ENCODE results near the gene TIAM1.

Gene TIAM1

GRCh38 chr21:31305888-31306287 lies 38.2 kb downstream of the TIAM1 start:
- Histone ChIP-seq H3F3A (ENCODE audit: insufficient read depth) (no peaks in the 10 kb centered on the region), H3K9ac (ENCODE audit: low read length) (no peak overlapping the region), H3K9me3 (ENCODE audit: insufficient read depth, low read length) (no peaks in the 10 kb centered on the region), H4K20me1 (ENCODE audit: low read depth, low read length) (no peaks in the 10 kb centered on the region), H3K4me2 (ENCODE audit: low read depth, low read length, poor library complexity, severe bottlenecking) (no peak overlapping the region), H2AFZ (ENCODE audit: low read depth, low read length, severe bottlenecking) (no peak overlapping the region), H3K9me2 (replicated peaks; ENCODE audit: insufficient read depth, low read length) (no peaks in the 10 kb centered on the region), H3K79me2 (ENCODE audit: insufficient read depth, low read length) (0 out of 2 replicates have a peak, but pooled peaks cover 6% of the 10 kb centered on the region), H3K4me3 (ENCODE audit: insufficient read depth, low read length, poor library complexity, severe bottlenecking) (no peak overlapping the region), H3K27me3 (ENCODE audit: low read length) (no peaks in the 10 kb centered on the region), H3K36me3 (ENCODE audit: low read length) (no peaks in the 10 kb centered on the region), H3K27ac (ENCODE audit: low read depth, low read length) (no peak overlapping the region)
- TF ChIP-seq CTCF (IDR thresholded peaks at IDR 0.05; ENCODE audit: insufficient read depth, low read length, poor library complexity, severe bottlenecking) (no peak), EZH2phosphoT487 (conservative IDR thresholded peaks at IDR 0.05; ENCODE audit: low read length) (no peak)

- H3K9ac ChIP-seq (ENCODE audit: low read length): no peak overlapping the region
- H3K4me2 ChIP-seq (ENCODE audit: low read depth, low read length, poor library complexity, severe bottlenecking): no peak overlapping the region
- no peaks in the 10 kb centered on the region for H4K20me1 ChIP-seq (ENCODE audit: low read depth, low read length)
- no peak overlapping the region for H3K4me3 ChIP-seq (ENCODE audit: insufficient read depth, low read length, poor library complexity, severe bottlenecking)
- H3K27ac ChIP-seq (ENCODE audit: low read depth, low read length): no peak overlapping the region
- no peak overlapping the region for H2AFZ ChIP-seq (ENCODE audit: low read depth, low read length, severe bottlenecking)
- no peaks in the 10 kb centered on the region for H3K9me3 ChIP-seq (ENCODE audit: insufficient read depth, low read length)
- H3K9me2 ChIP-seq (replicated peaks; ENCODE audit: insufficient read depth, low read length): no peaks in the 10 kb centered on the region
- no peaks in the 10 kb centered on the region for H3K27me3 ChIP-seq (ENCODE audit: low read length)
- 0 out of 2 replicates have a peak, but pooled peaks cover 6% of the 10 kb centered on the region for H3K79me2 ChIP-seq (ENCODE audit: insufficient read depth, low read length)
- H3F3A ChIP-seq (ENCODE audit: insufficient read depth): no peaks in the 10 kb centered on the region
- TF ChIP-seq EZH2phosphoT487 (conservative IDR thresholded peaks at IDR 0.05; ENCODE audit: low read length): no peak
- TF ChIP-seq CTCF (IDR thresholded peaks at IDR 0.05; ENCODE audit: insufficient read depth, low read length, poor library complexity, severe bottlenecking): no peak
- no peaks in the 10 kb centered on the region for H3K36me3 ChIP-seq (ENCODE audit: low read length)
Measured at GRCh38 chr21:31299291-31300147, 44.5 kb downstream of the TIAM1 start.

- Histone ChIP-seq H4K20me1 (ENCODE audit: low read depth, low read length) (no peaks in the 10 kb centered on the region), H2AFZ (ENCODE audit: low read depth, low read length, severe bottlenecking) (no peak overlapping the region), H3K79me2 (ENCODE audit: insufficient read depth, low read length) (0 out of 2 replicates have a peak, but pooled peaks cover 6% of the 10 kb centered on the region), H3F3A (ENCODE audit: insufficient read depth) (no peaks in the 10 kb centered on the region), H3K27ac (ENCODE audit: low read depth, low read length) (no peak overlapping the region), H3K27me3 (ENCODE audit: low read length) (no peaks in the 10 kb centered on the region), H3K36me3 (ENCODE audit: low read length) (no peaks in the 10 kb centered on the region), H3K4me3 (ENCODE audit: insufficient read depth, low read length, poor library complexity, severe bottlenecking) (no peak overlapping the region), H3K9me3 (ENCODE audit: insufficient read depth, low read length) (no peaks in the 10 kb centered on the region), H3K9ac (ENCODE audit: low read length) (no peak overlapping the region), H3K9me2 (replicated peaks; ENCODE audit: insufficient read depth, low read length) (no peaks in the 10 kb centered on the region), H3K4me2 (ENCODE audit: low read depth, low read length, poor library complexity, severe bottlenecking) (no peak overlapping the region)
- TF ChIP-seq EZH2phosphoT487 (conservative IDR thresholded peaks at IDR 0.05; ENCODE audit: low read length) (no peak), CTCF (IDR thresholded peaks at IDR 0.05; ENCODE audit: insufficient read depth, low read length, poor library complexity, severe bottlenecking) (no peak)
Measured at GRCh38 chr21:31298618-31299269, 45.3 kb downstream of the TIAM1 start.

Measured in SU-DHL-6 (cell line).